ENCODE data around the gene OR2T35.
A peak's percentile ranks its signal among the peaks of the same experiment; 100 is the strongest.
"Not testable (repeated sequence)": the region's sequence is repeated elsewhere in the genome, so short reads cannot be mapped to it uniquely, and the experiment has no call there.

OR2T35 gene

DNA sequence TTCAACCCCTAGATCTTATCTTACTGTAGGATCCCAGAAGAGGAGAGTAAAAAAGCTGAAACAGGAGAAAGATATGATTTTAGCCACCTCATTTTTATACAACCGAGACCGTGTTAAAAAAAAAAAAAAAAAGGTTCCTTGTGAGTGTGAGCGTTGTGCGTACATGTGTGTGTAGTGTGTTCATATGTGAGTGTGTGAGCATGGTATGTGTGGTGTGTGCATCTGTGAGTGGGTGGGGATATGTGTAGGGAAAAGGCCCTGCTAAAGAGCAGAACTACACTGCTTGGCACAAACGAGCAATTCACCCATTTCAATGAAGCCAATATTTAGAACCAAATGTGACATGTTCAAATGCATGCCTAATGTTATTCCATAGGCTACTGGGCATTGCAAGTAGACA, 3.5 kb downstream of the OR2T35 start:
- H3K9ac ChIP-seq; H4K20me1 ChIP-seq; H3K4me1 ChIP-seq; H3K36me3 ChIP-seq; H3K27me3 ChIP-seq; H3K9me3 ChIP-seq (replicated peaks in 1 of 11); H3K4me3 ChIP-seq; H3K27ac ChIP-seq; H3K4me2 ChIP-seq: not testable (repeated sequence)

DNA sequence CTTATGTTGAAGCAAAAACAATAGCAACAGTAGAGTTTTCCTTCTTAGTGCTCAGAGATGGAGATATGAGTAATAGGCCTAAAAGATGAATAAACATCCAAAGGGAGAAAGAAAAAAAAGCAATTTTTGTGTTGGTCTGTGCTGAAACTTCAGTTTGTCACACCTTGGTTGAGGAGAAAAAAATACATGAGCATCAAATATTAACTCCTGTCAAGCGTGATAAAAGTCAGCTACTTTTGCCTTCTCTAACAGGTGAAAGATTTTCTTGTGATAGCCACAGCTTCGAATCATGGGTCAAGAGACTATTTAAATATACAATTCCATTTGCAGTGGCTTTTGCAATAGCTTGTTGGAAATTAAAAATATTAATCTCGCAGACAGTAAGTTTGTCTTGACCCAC, 4.2 kb downstream of the OR2T35 start:
- not testable (repeated sequence) for H3K4me1 ChIP-seq, H4K20me1 ChIP-seq

DNA sequence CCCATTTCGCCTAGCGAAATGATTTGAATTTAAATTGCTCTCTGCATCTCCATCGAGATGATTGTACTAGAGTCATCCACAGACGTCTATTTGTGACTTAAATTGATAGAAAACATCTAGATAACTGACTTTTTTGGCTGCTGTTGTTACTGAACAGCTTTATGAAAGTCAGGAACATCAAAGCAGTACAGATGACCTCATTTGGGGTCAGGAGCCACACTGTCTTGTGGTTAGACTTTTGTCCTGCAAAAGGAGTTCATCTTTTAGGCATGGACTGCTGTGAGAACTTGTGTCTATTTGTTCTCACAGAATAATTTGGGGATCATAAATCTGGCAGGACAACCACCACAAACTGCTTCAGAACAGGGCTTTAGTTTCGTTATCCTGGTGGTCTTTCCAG, 5.4 kb downstream of the OR2T35 start:
- not testable (repeated sequence) for H3K4me3 ChIP-seq; H3K4me1 ChIP-seq; H3K36me3 ChIP-seq; H3K27me3 ChIP-seq; H3K9ac ChIP-seq; H3K9me3 ChIP-seq (replicated peaks in 1 of 11); H3K27ac ChIP-seq; H4K20me1 ChIP-seq; H3K4me2 ChIP-seq

More for the DNA sequence above, 4.2 kb downstream of the OR2T35 start:
- H3K27ac ChIP-seq; H3K27me3 ChIP-seq; H3K4me2 ChIP-seq; H3K4me3 ChIP-seq; H3K9ac ChIP-seq; H3K36me3 ChIP-seq; H3K9me3 ChIP-seq (replicated peaks in 1 of 11): not testable (repeated sequence)

DNA sequence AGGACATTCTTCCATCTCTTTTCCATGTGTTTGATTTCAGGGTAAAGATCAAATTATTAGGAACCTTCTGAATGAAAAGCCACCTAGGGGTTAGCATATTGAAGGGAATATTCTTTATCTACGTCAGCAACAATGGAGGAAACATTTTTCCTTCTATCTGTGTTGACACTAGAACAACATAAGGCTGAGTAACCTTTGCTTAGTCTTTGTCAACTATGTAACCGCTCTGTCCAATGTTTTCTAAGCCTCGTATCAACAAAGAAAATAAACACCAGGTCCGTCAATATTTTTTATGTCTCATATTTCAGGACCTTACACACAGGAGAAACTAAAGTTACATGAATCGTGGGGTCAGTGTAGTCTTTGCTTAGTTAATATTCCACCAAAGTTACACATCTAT, 8.5 kb downstream of the OR2T35 start:
- H3K27me3 ChIP-seq; H3K27ac ChIP-seq; H4K20me1 ChIP-seq; H3K9me3 ChIP-seq (replicated peaks in 1 of 11); H3K4me1 ChIP-seq; H3K36me3 ChIP-seq; H3K9ac ChIP-seq; H3K4me3 ChIP-seq; H3K4me2 ChIP-seq: not testable (repeated sequence)

DNA sequence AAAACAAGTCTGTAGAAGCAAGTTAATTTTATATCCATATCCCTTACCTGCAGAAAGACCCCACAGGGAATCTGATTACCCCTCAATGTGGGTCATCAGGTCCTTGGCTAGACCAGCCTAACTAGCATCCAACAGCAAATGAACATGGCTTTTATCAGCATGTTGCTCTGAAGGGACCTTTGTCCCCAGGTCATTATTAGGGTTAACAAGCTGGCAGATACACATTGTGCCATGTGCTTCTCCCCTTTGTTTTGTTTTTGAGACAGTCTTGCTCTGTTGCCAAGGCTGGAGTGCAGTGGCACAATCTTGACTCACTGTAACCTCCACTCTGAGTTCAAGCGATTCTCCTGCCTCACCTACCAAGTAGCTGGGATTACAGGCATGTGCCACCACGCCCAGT, 10.1 kb downstream of the OR2T35 start, which contains the start of gene OR2T11:
OR2T11 (minus strand) TSS at position 101 of the 400 bp plus-strand sequence. CDS start 7,963 bp downstream, outside the sequence.
- not testable (repeated sequence) for H4K20me1 ChIP-seq; H3K27me3 ChIP-seq; H3K36me3 ChIP-seq; H3K9ac ChIP-seq; H3K9me3 ChIP-seq (replicated peaks in 1 of 11); H3K4me3 ChIP-seq; H3K4me2 ChIP-seq; H3K27ac ChIP-seq; H3K4me1 ChIP-seq

DNA sequence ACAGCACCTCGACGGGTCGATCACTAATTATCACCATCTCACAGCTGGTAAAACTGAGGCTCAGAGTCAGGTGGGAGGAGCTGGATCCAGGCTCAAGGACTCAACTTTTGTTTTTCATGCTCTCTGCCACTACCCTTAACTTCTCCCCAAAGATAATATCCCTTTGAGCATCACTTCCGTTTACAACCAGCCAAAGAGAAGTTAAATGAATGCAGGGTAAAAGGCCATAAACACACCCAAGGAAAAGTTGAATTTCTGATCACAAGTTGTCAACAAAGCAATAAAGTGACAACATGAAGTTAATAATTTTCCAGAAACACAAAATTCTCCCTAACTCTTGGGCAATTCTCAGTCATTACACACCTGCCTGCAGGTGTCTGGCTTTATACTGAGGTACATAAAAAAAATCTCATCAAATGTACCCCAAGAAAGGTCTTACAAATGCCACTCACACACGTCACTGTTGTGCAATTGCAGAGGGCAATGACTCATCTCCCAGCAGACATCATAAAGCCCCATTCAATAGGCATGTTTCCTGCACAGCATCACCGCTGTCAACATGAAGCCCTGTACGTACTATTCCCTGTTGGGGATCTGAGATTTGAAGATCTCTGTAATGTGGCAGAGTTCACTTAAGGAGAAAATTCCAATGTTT, 13.6 kb downstream of the OR2T35 start:
- no peak overlapping the region for H3K27ac ChIP-seq
- no peaks in the 10 kb centered on the region for H3K9me3 ChIP-seq (replicated peaks in 1 of 11)
- no peak overlapping the region for H3K9ac ChIP-seq
- H4K20me1 ChIP-seq, result no peaks in the 10 kb centered on the region
- H3K4me2 ChIP-seq, result peak overlapping the region in 5 of 11 experiments; percentile 6 to 33 (median 21); a peak in 8 of 22 replicates
- no peaks in the 10 kb centered on the region for H3K27me3 ChIP-seq
- peaks cover 0 to 9% (median 3%) of the 10 kb centered on the region in 10 experiments; a peak in 6 of 20 replicates for H3K4me1 ChIP-seq
- peak in 7 of 11 experiments; percentile 36 to 79 (median 69); a peak in 8 of 22 replicates for TF ChIP-seq Cebpa-rat (IDR thresholded peaks at IDR 0.05)
- H3K36me3 ChIP-seq, result no peaks in the 10 kb centered on the region
- H3K4me3 ChIP-seq, result no peak overlapping the region

DNA sequence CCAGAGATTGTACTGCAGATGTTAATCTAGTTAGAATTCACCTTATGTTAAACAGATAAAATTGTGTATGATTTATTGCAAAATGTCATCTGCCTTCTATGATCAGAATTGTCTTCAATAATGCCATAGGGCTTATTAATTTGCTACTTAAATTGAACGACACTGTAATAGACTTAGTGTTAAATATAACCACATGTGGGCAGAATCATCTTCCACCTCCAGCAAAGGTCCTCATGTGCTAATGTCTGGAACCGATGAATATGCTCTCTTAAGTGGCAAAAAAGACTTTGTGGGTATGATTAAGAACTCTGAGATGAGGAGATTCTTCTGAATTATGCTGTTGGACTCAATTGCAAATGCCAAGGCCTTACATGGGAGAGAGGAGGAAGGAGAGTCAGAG, 14.5 kb downstream of the OR2T35 start:
- H4K20me1 ChIP-seq, result no peaks in the 10 kb centered on the region
- no peak for TF ChIP-seq Cebpa-rat (IDR thresholded peaks at IDR 0.05)
- no peaks in the 10 kb centered on the region for H3K9me3 ChIP-seq (replicated peaks in 1 of 11)
- no peaks in the 10 kb centered on the region for H3K36me3 ChIP-seq
- H3K4me3 ChIP-seq, result no peak overlapping the region
- H3K9ac ChIP-seq, result no peak overlapping the region
- no peaks in the 10 kb centered on the region for H3K27me3 ChIP-seq
- H3K4me2 ChIP-seq, result no peak overlapping the region
- no peak overlapping the region for H3K27ac ChIP-seq
- peaks cover 0 to 9% (median 3%) of the 10 kb centered on the region in 10 experiments; a peak in 6 of 20 replicates for H3K4me1 ChIP-seq

DNA sequence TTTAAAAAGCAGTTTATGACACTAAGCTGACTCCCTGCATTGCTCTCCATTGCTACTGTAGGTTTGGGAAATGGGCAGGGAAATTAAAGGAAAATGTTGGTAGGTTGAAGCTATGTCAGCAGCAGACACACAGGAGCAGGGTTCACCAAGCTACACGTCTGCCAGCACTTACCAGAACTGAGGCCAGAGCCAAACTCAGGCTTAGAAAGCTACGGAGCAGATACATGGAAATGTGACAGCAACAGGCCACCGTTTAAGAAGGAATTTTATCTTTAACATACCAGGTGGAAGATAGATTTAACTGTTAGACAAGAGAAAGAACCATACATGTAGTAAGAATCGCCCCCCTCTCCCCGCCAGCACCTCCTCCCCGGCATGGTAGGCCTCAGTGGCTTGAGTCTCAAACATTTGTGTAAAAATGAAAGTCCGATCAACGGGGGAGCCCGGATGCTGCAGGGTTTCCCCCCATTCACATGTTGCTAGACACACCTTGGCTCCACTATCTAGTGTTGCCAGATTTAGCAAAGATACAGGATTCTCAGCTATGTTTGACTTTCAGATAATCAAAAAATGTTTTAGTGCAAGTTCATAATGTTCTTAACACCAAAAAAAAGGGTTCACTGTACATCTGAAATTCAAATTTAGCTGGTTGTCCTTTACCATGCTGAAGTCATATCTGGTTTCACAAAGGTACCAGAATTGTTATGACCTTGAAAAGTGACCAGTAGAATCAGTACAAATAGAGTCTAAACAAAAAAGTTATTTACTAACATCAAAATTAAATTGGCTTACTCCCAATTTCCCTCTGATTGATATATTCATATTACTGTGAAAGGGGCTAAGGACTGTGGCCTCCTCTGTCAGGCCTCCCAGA, 16.9 kb downstream of the OR2T35 start:
- H3K4me2 ChIP-seq, result no peak overlapping the region
- no peaks in the 10 kb centered on the region for H4K20me1 ChIP-seq
- no peak overlapping the region for H3K9ac ChIP-seq
- TF ChIP-seq Cebpa-rat (IDR thresholded peaks at IDR 0.05), result no peak
- H3K27me3 ChIP-seq, result no peaks in the 10 kb centered on the region
- no peak overlapping the region for H3K4me3 ChIP-seq
- no peaks in the 10 kb centered on the region for H3K36me3 ChIP-seq
- no peak overlapping the region for H3K27ac ChIP-seq
- peaks cover 0 to 9% (median 3%) of the 10 kb centered on the region in 10 experiments; a peak in 6 of 20 replicates for H3K4me1 ChIP-seq
- H3K9me3 ChIP-seq (replicated peaks in 1 of 11), result no peaks in the 10 kb centered on the region

DNA sequence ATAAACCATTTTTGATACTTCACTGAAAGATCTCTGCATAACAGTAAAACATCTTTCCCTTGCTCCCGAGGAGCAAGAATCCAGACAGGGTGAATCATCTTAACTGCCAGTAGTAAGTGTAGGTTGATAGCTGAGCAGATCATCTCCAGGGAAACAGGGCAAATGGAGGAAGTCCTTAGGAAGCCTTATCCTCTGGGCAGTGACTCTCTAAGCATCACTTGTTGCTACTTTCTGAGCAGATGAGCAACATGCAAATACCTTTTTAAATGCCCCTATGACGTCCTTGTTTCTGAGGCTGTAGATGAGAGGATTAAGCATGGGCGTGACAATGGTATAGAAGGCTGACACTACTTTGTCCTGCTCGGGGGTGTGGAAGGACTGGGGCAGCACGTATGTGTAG, 19.1 kb downstream of the OR2T35 start:
- H4K20me1 ChIP-seq, result no peaks in the 10 kb centered on the region
- H3K27ac ChIP-seq, result no peak overlapping the region
- no peak overlapping the region for H3K4me3 ChIP-seq
- no peak overlapping the region; a peak in 1 of 22 replicates for H3K9ac ChIP-seq
- no peaks in the 10 kb centered on the region for H3K4me1 ChIP-seq
- no peaks in the 10 kb centered on the region for H3K36me3 ChIP-seq
- no peak for TF ChIP-seq Cebpa-rat (IDR thresholded peaks at IDR 0.05)
- H3K9me3 ChIP-seq (replicated peaks in 1 of 11), result no peaks in the 10 kb centered on the region
- H3K27me3 ChIP-seq, result no peaks in the 10 kb centered on the region
- no peak overlapping the region for H3K4me2 ChIP-seq

DNA sequence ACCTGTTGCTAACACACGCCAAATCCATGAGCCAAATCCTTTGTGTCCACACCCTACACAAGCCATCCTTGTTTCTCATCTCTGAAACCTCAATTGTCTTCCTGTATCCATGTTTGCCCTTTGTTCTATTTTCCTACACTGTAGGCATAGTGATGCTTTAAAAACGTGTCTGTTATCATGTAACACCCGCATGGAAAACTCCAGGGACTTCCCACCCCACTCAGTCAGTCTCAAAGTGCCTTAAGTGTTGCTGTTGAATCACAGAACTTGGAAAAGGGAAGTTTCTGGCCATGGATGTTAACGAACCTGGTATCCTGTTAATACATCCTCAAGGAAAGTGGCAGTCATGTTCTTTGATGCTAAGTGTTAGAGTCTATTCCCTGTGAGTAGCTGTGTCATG, 19.9 kb downstream of the OR2T35 start:
- no peak overlapping the region for H3K4me2 ChIP-seq
- H3K36me3 ChIP-seq, result no peaks in the 10 kb centered on the region
- no peak for TF ChIP-seq Cebpa-rat (IDR thresholded peaks at IDR 0.05)
- H3K4me3 ChIP-seq, result no peak overlapping the region
- H3K27ac ChIP-seq, result no peak overlapping the region
- no peak overlapping the region for H3K9ac ChIP-seq
- no peaks in the 10 kb centered on the region for H3K9me3 ChIP-seq (replicated peaks in 1 of 11)
- H4K20me1 ChIP-seq, result no peaks in the 10 kb centered on the region
- no peaks in the 10 kb centered on the region for H3K27me3 ChIP-seq
- H3K4me1 ChIP-seq, result no peaks in the 10 kb centered on the region
